GM23338 (cell line): ENCODE data around the gene LRRC34. TPM values are rescaled to one million over a fixed set of nuclear protein-coding genes. Genes with fewer than 3 reads are reported as not detected.

Experiments
- ATAC-seq: fragments of 200-7000 bp; cut with Tn5 transposase; 3 replicates; pipeline ENCODE4 v1.9.1; 2020
- DNase-seq: peaks from one replicate; pipeline ENCODE4 v3.0.0-alpha.2; 2015; ENCODE audit warnings: low spot score
- H2AFZ ChIP-seq: fragments of 200-600 bp; sonication (generic); 2 replicates; pipeline ENCODE4 v1.8.0; 2016; ENCODE audit warnings: antibody characterized with exemption, mild to moderate bottlenecking, moderate library complexity
- H3F3A ChIP-seq: fragments of 200-600 bp; sonication (generic); replicated peaks from 2 replicates; pipeline ENCODE4 v1.8.0; 2017; ENCODE audit warnings: antibody characterized with exemption, mixed run types, low read depth
- H3K27ac ChIP-seq: fragments of 200-600 bp; sonication (generic); 2 replicates; pipeline ENCODE4 v1.6.1; 2016; ENCODE audit warnings: low read depth
- H3K27me3 ChIP-seq: fragments of 200-600 bp; sonication (generic); 2 replicates; pipeline ENCODE4 v1.8.0; 2016; ENCODE audit warnings: mild to moderate bottlenecking, mixed run types, moderate library complexity; ENCODE audit not compliant: insufficient read depth
- H3K36me3 ChIP-seq: fragments of 200-600 bp; sonication (generic); 2 replicates; pipeline ENCODE4 v1.8.0; 2016; ENCODE audit warnings: mild to moderate bottlenecking; ENCODE audit not compliant: insufficient read depth
- H3K4me1 ChIP-seq: fragments of 200-600 bp; sonication (generic); 2 replicates; pipeline ENCODE4 v1.8.0; 2016; ENCODE audit warnings: mild to moderate bottlenecking, moderate library complexity; ENCODE audit not compliant: insufficient read depth
- H3K4me2 ChIP-seq: fragments of 200-600 bp; sonication (generic); 2 replicates; pipeline ENCODE4 v1.7.1; 2017; ENCODE audit warnings: mixed run types
- H3K4me3 ChIP-seq: fragments of 200-600 bp; sonication (generic); 2 replicates; pipeline ENCODE4 v1.6.1; 2016; ENCODE audit warnings: mixed run types
- H3K79me2 ChIP-seq: fragments of 200-600 bp; sonication (generic); replicated peaks from 2 replicates; pipeline ENCODE4 v1.8.0; 2017; ENCODE audit warnings: mild to moderate bottlenecking; ENCODE audit not compliant: insufficient read depth
- H3K9me2 ChIP-seq: fragments of 200-600 bp; sonication (generic); 2 replicates; pipeline ENCODE4 v1.8.0; 2017; ENCODE audit not compliant: insufficient read depth
- H4K20me1 ChIP-seq: fragments of 200-600 bp; sonication (generic); replicated peaks from 2 replicates; pipeline ENCODE4 v1.8.0; 2017; ENCODE audit warnings: mild to moderate bottlenecking; ENCODE audit not compliant: insufficient read depth
- H3K27ac Mint-ChIP-seq: 2 replicates; pipeline ENCODE4 v1.8.0; 2020; ENCODE audit warnings: inconsistent platforms, mild to moderate bottlenecking, moderate library complexity, mixed read lengths
- H3K27me3 Mint-ChIP-seq: 3 replicates; pipeline ENCODE4 v1.8.0; 2022; ENCODE audit warnings: low read depth, mild to moderate bottlenecking, moderate library complexity, mixed read lengths, inconsistent platforms; ENCODE audit not compliant: insufficient read depth, poor library complexity
- H3K36me3 Mint-ChIP-seq: 3 replicates; pipeline ENCODE4 v1.8.0; 2021; ENCODE audit warnings: low read depth, mild to moderate bottlenecking, inconsistent platforms, moderate library complexity, mixed read lengths
- H3K4me1 Mint-ChIP-seq: 3 replicates; pipeline ENCODE4 v1.8.0; 2020; ENCODE audit warnings: mild to moderate bottlenecking, inconsistent platforms, mixed read lengths
- H3K4me3 Mint-ChIP-seq: 3 replicates; pipeline ENCODE4 v1.8.0; 2021; ENCODE audit warnings: moderate library complexity, mild to moderate bottlenecking, inconsistent platforms, mixed read lengths
- H3K9me3 Mint-ChIP-seq: 3 replicates; pipeline ENCODE4 v1.8.0; 2020; ENCODE audit warnings: moderate library complexity, mild to moderate bottlenecking, inconsistent platforms, mixed read lengths
- CREB1 ChIP-seq: fragments of 250-450 bp; sonication (Bioruptor Pico); IDR thresholded peaks from 2 replicates; pipeline ENCODE4 v1.5.0; 2020; ENCODE audit warnings: low read depth, mild to moderate bottlenecking, moderate library complexity
- CTCF ChIP-seq, 2 experiments: fragments of 200-600 bp in 1 of 2; sonication (generic) in 1 of 2; conservative IDR thresholded peaks; 2 replicates each; pipeline versions ENCODE4 v1.5.1 to v1.6.1; 2016 to 2017; ENCODE audit warnings: antibody characterized with exemption in 2 of 2, low read depth in 2 of 2, mild to moderate bottlenecking in 2 of 2, moderate library complexity in 1 of 2
- ETS1 ChIP-seq: IDR thresholded peaks from 2 replicates; pipeline ENCODE4 v1.6.1; 2016; ENCODE audit warnings: antibody characterized with exemption
- EZH2 ChIP-seq: fragments of 200-600 bp; sonication (generic); IDR thresholded peaks from one replicate; pipeline ENCODE4 v1.8.0; 2017; ENCODE audit warnings: antibody characterized with exemption, mild to moderate bottlenecking, low read depth; ENCODE audit not compliant: unreplicated experiment
- EZH2phosphoT487 ChIP-seq: fragments of 200-600 bp; sonication (generic); IDR thresholded peaks from one replicate; pipeline ENCODE4 v1.8.1; 2018; ENCODE audit warnings: antibody characterized with exemption; ENCODE audit not compliant: unreplicated experiment
- JUNB ChIP-seq: IDR thresholded peaks from one replicate; pipeline ENCODE4 v1.6.1; 2016; ENCODE audit warnings: antibody characterized with exemption; ENCODE audit not compliant: unreplicated experiment
- NANOG ChIP-seq: IDR thresholded peaks from 2 replicates; pipeline ENCODE4 v1.6.1; 2016; ENCODE audit warnings: antibody characterized with exemption, borderline replicate concordance
- POLR2AphosphoS5 ChIP-seq: IDR thresholded peaks from 2 replicates; pipeline ENCODE4 v1.6.1; 2016; ENCODE audit warnings: antibody characterized with exemption, low read depth
- STAT1 ChIP-seq: IDR thresholded peaks from one replicate; pipeline ENCODE4 v1.6.1; 2016; ENCODE audit warnings: antibody characterized with exemption; ENCODE audit not compliant: unreplicated experiment
- ZNF114 ChIP-seq: fragments of 250-450 bp; sonication (Bioruptor Pico); IDR thresholded peaks from 2 replicates; pipeline ENCODE4 v1.5.0; 2020; ENCODE audit warnings: mild to moderate bottlenecking, moderate library complexity
- ZNF331 ChIP-seq: fragments of 250-450 bp; sonication (Bioruptor Pico); IDR thresholded peaks from 2 replicates; pipeline ENCODE4 v1.5.0; 2020; ENCODE audit warnings: low read depth, mild to moderate bottlenecking, moderate library complexity
- ZNF462 ChIP-seq: fragments of 250-450 bp; sonication (Bioruptor Pico); IDR thresholded peaks from 2 replicates; pipeline ENCODE4 v1.5.0; 2020; ENCODE audit warnings: mild to moderate bottlenecking, moderate library complexity
- polyA plus RNA-seq: library from polyadenylated mRNA; unstranded; fragments of >200 nt; fragmentation: Nextera tagmentation; extraction: Ambion mirVana; gene quantifications from 2 replicates; pipeline ENCODE4 v1.2.1, GENCODE V29; 2016
- total RNA-seq: library from RNA; depleted of rRNA; stranded (reverse); fragments of >200 nt; shearing (Covaris generic); gene quantifications from 2 replicates; pipeline ENCODE4 v1.2.3, GENCODE V29; 2014
- TF ChIP-seq, protein P1 (sequence below): IDR thresholded peaks from one replicate; pipeline ENCODE4 v1.6.1; 2018; ENCODE audit warnings: antibody characterized with exemption; ENCODE audit not compliant: unreplicated experiment

LRRC34 gene
- total and polyA plus RNA-seq, 2 experiments from 2014 or later: 9.1 to 15.7 TPM

DNA sequence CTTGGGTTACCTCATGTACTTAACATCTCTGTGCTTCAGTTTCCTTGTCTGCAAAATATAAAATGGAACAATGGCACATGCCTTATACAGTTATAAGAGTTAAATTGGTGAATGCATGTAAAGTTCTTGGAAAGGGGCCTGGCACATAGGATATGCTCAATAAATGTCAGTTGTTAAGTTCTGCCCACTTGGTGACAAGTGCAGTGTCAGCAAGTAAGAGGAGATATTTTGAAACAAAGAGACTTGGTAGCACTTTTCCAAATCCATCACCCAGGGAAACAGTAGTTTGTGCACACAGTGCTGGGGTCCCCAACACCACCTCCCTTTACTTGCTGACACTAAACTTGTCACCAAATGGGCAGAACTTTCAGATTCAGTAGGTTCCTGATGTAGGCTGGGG lies 37.9 kb upstream of the LRRC34 start:
- no peaks in the 10 kb centered on the region for H3K79me2 ChIP-seq
- H3K36me3 Mint-ChIP-seq: no peaks in the 10 kb centered on the region
- H3K36me3 ChIP-seq: no peaks in the 10 kb centered on the region
- no peaks in the 10 kb centered on the region for H3K27me3 ChIP-seq
- no peaks in the 10 kb centered on the region for H3K4me1 ChIP-seq
- no peak overlapping the region for H3K4me2 ChIP-seq
- H4K20me1 ChIP-seq: no peaks in the 10 kb centered on the region
- no peak overlapping the region for H2AFZ ChIP-seq
- H3K27ac Mint-ChIP-seq: no peak overlapping the region
- H3K27me3 Mint-ChIP-seq: peaks cover 1% of the 10 kb centered on the region
- no peak for DNase-seq
- no peak for ATAC-seq
- H3K9me3 Mint-ChIP-seq: no peaks in the 10 kb centered on the region; the same call in 2 of the 3 replicates
- H3K4me3 ChIP-seq: no peak overlapping the region
- H3K4me1 Mint-ChIP-seq: no peaks in the 10 kb centered on the region; the same call in 2 of the 3 replicates
- no peaks in the 10 kb centered on the region for H3K9me2 ChIP-seq
- H3K4me3 Mint-ChIP-seq: no peak overlapping the region
- TF ChIP-seq JUNB (no peak), POLR2AphosphoS5 (no peak), NANOG (no peak), STAT1 (no peak), CREB1 (CRISPR knock-in tag) (no peak), ZNF114 (CRISPR knock-in tag) (no peak), ZNF462 (no peak), EZH2phosphoT487 (no peak), EZH2 (no peak), ZNF331 (CRISPR knock-in tag) (no peak), ETS1 (no peak), CTCF (conservative IDR thresholded peaks at IDR 0.05; ENCODE audit: low read depth in 2 of 2) (no peak)
- TF ChIP-seq, protein P1, sequence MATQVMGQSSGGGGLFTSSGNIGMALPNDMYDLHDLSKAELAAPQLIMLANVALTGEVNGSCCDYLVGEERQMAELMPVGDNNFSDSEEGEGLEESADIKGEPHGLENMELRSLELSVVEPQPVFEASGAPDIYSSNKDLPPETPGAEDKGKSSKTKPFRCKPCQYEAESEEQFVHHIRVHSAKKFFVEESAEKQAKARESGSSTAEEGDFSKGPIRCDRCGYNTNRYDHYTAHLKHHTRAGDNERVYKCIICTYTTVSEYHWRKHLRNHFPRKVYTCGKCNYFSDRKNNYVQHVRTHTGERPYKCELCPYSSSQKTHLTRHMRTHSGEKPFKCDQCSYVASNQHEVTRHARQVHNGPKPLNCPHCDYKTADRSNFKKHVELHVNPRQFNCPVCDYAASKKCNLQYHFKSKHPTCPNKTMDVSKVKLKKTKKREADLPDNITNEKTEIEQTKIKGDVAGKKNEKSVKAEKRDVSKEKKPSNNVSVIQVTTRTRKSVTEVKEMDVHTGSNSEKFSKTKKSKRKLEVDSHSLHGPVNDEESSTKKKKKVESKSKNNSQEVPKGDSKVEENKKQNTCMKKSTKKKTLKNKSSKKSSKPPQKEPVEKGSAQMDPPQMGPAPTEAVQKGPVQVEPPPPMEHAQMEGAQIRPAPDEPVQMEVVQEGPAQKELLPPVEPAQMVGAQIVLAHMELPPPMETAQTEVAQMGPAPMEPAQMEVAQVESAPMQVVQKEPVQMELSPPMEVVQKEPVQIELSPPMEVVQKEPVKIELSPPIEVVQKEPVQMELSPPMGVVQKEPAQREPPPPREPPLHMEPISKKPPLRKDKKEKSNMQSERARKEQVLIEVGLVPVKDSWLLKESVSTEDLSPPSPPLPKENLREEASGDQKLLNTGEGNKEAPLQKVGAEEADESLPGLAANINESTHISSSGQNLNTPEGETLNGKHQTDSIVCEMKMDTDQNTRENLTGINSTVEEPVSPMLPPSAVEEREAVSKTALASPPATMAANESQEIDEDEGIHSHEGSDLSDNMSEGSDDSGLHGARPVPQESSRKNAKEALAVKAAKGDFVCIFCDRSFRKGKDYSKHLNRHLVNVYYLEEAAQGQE: no peak
- H3F3A ChIP-seq: no peaks in the 10 kb centered on the region
- H3K27ac ChIP-seq: no peak overlapping the region
